ENCODE measurements around the gene KIF5C.
A peak's percentile ranks its signal among the peaks of the same experiment; 100 is the strongest.

KIF5C gene

DNA sequence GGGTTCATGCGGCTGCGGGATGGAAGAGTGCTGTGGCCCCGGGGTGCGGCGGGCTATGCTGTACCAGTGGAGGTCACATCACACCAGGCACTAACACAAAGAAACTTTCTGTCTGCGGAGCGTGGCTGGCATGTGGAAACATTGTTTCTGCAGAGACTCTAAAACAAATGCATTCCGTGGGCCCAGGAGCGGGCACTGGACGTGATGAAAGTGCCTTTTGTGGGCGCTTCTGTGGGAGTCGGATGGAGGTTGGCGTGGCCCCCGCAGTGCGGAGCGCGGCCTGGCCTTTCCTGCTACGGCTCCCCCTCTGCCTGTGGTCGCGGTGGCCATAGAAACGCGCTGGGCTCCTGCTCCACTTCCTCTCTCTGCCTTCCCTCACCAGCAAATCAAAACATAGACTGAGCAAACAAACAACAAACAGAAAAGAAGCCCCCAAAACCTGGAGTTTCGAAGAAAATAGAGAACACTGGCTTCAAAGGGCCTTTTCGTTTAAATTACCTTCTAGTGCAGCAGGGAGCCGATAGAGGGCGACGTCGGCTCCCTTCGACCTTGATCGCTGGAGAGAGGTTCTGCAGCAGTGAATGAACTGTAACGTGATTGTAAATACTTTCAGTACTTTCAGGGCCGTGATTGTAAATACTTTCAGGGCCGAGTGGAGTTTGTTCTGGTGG, 51.4 kb downstream of the KIF5C start:
- DNase-seq: peak; percentile 59

DNA sequence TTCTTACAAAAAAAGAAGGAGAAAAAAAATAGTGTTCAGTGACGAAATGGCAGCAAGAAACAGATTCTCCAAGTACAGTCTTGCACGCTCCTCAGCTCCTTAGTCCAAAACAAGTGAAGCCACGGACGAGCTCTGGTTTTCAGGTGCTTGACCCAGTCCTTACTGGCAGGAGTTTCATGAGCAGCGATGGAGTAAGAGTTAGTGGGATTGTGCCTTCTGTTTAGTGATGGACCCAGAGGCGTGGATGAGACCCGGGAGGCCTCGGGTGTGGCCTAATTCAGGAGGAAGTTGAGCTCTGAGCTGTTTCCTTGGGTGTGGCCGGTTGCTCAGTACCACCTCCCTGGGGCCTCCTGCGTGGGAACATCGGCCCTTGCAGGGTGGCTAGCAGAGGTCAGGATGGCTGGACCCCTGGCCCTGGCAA, 52.0 kb downstream of the KIF5C start:
- DNase-seq: peak; percentile 27

DNA sequence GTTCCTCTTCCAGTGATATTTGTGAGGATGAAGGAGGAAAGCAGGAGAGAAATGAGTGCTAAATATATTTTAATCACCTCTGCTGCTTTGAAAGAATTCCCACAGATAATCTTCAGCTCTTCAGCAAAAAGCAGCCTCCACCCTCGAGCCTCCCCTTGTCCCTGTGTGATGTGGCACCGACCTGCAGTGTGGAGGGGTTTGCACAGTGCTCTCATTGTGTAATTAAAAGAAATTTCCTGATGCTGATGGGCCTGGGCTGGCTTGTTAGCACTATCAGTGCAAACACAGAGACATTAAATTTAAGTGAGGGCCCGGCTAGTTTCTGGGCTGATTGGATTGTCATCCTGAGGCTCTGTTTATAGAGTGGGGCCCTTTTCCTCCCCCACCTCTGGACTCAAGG, 53.4 kb downstream of the KIF5C start:
- no peak for DNase-seq

DNA sequence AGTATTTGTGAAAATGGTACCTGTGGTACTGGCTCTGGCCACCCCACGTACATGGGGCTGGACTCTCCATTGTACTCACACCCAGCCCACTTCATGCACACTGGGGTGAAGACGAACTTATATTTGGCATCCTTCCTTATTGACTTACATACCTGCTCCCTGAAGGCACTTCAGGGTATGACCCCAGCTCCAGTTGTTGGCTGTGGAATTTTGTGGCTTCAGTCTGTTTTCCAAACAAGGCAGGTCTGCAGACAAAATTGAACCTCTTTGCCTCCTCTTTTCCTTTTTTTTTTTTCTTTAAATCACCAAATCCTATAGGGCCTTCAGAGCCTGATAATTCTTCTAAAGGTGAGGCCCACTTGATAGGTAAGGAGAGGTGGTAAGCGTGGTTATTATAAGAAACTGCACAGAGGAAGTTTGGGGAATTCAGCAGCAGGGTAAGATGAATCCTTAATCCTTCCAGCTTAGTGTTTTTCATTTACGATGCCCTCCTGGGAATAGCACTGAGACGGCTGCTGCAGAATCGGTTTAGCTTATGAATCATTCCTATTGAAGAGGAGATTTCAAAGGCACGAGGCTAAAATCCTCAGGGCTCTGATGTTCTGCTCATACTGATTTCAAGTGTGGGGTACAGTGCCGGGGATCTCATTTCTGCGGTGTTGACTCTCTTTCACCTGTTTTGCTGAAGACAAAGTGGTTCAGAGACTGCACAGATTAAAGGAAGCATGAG, 55.2 kb downstream of the KIF5C start:
- no peak for DNase-seq

DNA sequence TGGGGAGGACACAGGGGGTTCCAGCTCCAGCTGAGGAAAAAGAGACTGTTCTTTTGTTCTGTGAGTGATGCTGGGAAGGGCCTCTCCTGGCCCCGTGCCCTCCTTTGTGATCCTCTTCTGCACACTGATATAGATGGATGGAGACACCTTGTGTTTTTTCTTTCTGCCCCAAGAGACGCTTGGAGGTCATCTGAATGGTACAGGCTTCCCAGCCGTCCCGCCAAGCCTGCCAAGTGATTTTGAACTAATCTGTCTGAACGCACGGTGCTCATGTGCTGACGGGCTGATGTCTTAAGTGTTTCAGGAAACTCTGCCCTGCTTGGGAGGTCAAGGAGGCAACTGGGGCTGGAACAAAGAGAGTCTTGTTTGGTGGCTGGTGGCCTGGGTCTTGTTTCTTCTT, 57.5 kb downstream of the KIF5C start:
- no peak for DNase-seq

DNA sequence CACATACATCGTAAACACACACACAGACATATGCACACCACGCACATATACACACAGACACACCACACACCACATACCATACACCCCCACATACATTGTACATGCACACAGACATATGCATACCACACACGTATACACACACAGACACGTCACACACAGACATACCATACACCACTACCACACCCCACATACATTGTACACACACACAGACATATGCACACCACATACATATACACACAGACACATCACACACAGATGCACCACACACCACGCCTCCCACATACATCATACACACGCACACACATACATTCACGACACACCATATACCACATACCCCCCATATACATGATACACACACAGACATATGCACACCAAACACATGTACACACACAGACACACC, 58.4 kb downstream of the KIF5C start:
- no peak for DNase-seq

DNA sequence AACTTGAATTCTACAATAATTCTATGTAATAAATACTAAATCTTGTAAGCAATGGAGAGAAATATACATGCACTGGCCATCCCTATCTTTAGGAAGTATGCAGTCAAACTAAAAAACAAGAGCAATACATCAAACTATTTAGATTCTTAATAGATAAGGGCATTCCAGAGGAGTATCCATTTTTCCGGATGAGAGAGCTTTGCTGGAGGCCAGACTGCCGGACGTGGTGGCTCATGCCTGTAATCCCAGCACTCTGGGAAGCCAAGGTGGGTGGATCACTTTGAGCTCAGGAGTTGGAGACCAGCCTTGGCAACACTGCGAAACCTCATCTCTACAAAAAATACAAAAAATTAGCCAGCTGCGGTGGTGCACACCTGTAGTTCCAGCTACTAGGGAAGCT, 60.8 kb downstream of the KIF5C start:
- no peak for DNase-seq

DNA sequence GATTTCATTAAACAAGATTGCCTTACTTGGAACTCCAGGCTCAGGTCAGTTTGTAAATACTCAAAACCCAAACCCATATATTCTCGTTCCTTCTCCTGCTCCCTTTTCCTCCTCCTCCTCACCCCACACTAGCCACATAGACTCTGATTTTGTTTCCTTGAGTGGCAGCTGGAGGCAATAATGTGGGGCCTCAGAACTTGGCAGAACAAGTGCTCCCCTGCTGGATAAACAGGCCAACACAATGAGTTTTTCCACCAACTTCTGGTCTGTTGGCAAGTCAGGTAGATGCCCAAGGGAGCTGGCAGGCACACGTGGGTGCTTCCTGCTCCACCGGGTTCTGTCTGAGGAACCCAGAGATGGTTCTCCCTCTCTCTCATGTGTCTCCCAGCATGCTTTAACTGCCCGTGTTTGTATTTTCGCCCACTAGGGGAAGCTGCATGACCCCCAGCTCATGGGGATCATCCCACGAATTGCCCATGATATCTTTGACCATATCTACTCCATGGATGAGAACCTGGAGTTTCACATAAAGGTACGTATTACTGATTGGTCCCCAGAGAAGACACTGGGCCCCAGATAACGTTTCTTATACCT, 61.9 kb downstream of the KIF5C start:
- DNase-seq: no peak

DNA sequence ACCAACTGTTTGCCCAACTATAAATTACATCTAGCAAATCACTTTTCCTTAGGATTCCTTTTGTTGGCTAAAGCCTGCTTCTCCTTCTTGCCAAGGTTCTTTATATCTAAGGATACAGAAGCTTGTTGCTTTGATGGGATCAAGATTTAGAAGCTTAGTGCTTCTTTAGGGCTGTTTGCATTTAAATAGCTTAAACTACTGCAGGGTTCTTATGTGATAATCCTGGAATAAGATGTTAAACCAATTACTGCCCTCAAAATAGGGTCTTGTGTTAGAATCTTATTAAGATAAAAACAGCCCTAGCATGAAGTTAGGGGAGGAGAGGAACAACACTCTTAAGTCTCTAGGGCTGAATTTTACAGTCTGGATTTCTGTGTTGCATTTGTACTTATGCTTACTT, 64.2 kb downstream of the KIF5C start:
- no peak for DNase-seq

DNA sequence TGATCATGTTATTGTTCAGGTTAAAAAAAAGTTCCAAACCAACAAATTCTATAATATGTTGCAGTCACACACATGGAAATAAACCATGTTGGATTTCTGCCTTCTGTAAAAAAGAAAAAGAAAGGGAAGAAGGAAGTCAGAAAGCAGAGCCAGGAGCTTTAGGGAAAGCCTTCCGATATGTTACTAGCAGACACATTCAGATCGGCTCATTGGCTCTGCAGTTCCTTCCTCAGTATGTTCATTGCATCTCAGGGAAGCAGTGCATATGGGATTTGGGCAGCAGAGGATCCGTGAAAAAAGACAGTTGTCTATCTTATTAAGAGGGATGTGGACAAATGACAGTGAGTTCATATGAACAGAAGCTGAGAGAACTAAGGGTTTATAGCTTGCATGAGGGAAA, 68.1 kb downstream of the KIF5C start:
- no peak for DNase-seq

DNA sequence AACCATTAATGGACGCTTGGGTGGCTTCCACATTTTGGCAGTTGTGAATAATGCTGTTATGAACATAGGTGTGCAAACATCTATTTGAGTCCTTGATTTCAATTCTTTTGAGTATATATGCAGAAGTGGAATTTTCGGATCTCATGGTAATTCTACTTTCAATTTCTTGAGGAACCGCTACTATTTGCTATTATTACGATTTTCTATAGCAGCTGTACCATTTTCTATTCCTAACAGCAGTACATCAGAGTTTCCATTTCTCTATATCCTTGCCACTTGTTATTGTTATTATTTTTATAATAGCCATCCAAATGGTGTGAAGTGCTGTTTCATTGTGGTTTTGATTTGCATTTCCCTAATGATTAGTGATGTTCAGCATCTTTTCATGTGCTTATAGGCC, 69.5 kb downstream of the KIF5C start:
- DNase-seq: no peak

DNA sequence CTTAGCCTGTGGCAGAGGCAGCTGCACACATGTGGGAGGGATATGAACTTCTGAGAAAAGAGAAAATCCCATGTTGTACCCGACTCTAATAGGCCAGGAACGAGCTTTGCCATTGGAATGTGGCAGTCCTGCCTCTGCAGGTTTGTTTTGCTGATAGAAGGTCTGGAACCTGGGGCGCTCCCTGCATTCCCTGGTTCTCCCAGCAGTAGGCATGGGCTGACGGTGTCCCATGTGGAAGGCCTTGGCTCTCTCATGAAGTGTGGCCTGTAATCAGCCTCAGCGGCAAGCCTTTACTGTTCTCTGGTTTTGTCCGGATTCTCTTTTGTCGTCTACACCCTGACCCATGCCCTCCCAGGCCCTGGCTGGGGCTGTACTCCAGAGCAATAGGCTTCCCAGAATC, 72.3 kb downstream of the KIF5C start:
- DNase-seq: no peak

DNA sequence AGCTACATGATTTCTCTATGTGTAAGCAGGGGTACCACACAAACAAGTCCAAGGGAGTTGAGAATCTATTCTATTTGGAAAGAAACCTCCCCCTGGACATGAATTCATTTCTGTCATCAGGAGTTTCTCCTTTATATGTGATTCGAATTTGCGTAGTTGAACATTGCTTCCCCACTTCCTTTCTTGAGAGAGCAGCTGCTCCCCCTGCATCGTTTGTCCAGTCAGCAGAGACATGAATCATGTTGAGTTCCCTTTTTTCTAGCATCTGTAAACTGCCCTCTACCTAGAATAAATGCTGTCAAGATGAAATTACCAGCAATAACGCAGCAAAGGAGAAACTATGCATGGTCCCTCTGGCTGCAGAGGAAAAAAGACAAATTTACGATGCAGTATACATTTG, 73.8 kb downstream of the KIF5C start:
- no peak for DNase-seq

DNA sequence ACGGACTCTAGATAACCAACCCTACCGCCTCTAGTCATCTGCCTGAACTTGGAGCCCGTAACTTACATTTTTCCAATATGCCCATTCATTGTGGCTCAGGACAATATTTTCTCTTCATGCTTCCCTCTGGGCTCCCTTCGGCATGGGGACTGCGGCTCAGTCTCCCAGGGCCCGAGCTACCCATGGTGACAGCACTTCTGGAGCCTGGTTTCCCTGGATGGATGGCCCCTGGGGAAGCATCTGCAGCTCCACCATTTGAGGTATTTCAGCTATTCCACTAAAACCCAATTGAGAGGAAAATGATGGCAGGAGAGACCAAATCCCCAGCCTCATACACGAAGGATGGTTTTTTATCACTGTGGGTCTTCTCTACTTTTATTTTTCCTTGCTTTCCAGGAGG, 74.3 kb downstream of the KIF5C start:
- DNase-seq: no peak

DNA sequence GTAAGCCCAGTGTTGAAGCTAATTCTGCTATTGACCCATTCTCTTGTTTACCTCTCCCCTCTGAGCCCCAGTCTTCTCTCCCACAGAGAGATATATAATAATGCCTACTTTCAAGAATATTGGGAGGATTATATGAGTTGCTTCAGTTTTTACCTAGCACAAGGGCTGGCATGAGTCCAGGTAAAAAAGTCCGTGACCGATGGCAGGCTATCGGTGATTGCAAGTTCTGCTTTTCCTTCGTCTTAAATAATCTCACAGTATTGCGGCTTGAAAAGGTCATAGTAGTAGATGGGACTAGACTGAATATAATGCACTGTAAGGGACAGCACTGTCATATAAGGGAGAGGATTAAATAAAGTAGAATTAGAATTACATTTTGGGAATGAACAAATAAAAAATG, 77.6 kb downstream of the KIF5C start:
- no peak for DNase-seq

DNA sequence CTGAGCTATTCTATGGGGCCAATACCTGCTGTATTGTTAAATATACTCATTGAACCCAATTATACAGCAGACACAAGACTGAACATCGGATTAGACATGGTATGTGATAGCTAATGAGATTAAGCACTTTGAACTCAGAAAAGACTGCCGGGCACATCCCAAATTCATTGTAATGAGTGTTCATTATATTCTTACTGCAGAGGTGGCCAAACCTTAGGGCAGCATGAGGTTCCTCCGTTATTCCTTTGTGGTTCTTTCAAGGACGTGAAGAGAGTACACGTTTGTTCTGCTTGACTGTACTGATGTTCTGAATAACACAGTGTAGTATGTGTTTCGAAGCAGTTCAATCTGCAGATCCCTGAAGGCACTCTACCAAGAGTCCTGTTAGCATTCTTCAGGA, 78.4 kb downstream of the KIF5C start:
- no peak for DNase-seq

DNA sequence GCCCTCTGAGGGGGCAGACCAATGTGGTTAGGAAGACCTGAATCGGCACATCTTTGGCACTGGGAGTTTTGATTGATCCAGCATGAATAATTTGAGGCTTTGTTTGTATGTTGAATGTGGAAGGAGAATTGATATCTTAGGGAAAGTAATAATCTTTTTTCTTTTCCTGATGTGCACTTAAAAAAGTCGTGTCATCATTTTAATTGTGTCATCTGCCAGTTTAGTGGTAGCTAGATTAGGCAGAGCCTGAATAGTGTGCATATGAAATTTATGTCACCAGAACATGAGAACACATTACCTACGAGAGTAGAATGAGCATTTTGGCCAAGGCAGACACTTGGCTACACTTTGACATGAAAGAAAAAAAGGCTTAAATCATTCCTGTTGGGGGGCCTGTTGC, 79.5 kb downstream of the KIF5C start:
- no peak for DNase-seq

DNA sequence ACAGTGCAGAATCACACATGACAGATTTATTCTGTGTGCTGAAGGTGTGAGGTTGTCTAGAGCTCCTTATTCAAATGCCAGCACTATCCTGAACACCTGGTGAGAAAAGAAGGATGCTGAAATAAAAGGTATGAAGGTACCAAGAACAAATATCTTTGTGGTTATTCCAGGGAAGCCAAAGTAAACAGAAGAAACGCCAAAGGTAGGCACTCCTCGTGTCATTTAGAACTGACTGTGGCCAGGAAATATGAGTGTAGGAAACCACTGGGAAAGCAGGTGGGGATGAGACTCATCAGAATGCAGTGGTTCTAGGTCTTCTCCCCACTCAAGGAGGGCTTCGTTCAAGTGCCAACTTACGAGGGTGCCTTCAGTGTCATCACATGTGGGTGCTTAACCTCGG, 80.8 kb downstream of the KIF5C start:
- DNase-seq: no peak

DNA sequence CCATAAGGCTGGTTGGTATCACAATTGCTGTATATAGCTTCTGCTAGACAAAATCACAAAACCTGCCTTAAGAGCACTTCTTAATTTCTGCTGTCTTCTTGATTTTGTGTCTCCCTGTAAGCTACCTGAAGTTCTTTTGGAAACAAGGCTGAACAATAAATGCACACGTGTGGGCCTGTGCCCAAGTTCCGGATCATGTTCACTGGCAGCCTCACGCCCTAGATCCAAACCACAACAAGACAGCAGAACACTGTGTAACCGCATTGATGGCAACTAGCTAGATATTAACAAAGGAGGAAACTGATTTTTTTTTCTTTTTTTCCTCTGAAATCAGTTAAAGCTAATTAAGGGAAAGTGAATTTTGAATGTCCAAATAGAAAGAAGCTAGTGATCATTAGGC, 82.0 kb downstream of the KIF5C start:
- DNase-seq: peak; percentile 9

DNA sequence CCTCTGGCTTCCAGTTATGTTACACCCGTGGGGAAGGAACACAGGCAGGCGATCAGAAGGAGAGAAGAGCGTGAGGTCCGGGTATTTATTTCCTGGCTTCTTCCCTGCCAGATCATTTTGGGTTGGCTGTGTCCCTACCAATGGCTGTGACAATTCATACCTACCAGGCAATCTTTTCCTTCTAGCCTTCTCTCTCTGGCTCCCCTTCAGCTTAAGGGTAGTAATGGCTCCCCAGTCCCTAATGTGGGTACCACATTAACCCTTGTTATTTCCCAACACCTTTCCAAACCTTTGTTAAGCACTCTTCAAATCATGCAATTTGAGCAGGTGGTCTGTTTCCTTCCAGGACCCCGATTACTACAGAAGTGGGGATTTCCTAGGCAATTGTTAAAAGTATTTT, 84.7 kb downstream of the KIF5C start:
- no peak for DNase-seq

DNA sequence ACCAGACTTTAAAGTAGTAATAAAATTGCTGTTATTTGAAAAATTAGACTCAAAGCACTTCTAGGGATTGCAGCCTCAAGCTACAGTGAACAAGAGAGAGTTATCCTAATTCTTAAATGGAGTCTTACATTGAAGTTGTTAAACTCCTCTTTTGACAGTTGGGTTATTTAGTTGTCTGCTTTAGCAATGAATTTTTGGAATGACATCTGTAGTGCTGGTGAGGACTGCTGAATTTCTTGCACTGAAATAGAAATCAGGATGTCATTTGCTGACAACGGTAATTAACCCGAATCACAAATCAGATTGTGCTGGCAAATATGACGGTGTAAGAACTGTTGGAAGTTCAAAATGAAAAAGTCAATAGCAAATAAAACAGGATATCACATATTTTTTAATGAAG, 85.5 kb downstream of the KIF5C start:
- no peak for DNase-seq

DNA sequence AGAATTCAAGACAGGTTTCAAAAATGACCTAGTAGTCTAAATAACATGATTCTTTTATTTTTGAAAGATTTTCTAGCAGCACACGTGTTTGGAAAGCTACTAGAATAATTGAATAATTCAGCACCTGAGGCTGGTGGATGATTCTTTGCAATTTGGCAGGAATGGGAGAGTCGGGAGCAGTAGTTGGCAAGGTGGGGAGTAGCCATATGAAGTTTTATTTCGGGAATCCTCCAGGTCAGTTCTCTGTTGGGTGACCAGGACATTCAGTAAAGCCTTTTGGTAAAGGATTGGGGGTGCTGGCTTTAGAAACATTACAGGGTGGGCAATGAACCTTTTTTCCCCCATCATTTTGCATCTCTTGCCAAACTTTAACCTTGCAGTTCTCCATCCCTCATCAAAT, 88.4 kb downstream of the KIF5C start:
- no peak for DNase-seq

DNA sequence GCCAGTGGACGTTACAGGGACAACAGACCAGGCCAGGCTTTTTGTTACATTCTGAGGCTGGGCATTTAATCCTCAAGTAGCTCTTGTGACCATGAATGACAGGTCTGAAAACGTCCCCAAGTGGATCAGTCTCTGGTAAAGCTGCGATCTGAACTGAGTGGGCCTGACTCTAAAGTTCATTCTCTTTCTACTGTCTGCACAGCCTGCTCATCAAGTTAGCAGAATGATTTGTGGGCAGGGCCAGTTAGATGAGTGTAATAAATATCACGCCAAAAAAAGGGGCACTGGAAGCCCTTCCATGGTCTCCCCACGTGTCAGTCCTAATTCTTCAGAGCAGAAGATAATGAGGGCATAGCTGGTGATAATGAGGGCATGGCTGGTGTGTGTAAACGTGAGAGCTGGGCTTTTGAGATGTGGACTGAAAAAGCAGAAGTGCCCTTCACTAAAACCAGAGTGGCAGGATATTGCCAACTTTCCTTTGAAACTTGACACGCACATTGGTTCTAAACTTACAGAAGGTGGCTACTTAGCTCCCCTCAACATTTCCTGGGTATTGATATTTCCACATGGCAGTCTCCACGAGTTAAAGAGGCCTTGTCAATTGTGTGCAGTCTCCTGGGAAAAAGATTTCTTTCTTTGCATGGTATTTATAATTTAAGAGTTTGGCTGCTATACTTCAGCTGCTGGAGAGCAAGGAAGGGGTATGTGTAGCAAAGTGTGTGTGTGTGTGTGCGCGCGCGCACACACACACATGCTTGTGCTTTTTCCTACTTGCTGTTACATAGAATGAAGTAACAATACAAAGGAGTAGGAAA, 90.8 kb downstream of the KIF5C start:
- DNase-seq: no peak

DNA sequence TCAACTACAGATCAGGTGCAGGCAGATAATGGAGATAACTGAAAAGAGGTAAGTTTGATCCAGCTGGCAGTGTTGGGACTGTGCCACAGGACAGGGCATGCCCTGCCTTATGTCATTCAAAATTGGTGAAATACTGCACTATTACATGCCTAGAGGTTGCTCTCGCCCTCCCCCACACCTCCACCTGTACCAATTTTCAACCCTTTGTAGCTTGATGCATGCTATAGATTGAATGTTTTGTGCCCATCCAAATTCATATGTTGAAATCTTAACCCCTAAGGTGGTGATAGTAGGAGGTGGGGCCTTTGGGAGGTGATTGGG, 91.4 kb downstream of the KIF5C start:
- no peak for DNase-seq

Measured in CD4-positive, alpha-beta T cell treated with Interleukin-6 for 4 hours (primary cell).